Endothelial cell of umbilical vein (primary cell): Measurements from ENCODE around the gene CD300LG. TPM values are rescaled to one million over a fixed set of nuclear protein-coding genes. Genes with fewer than 3 reads are reported as not detected.

ENCODE experiments used
- BruUV-seq: library from RNA; stranded (reverse); fragments of 400-500 nt; replicated peaks from 2 replicates; lab custom pipeline; 2021; lab: Mats Ljungman, UMichigan
- CTCF ChIA-PET: fragments of 300-600, 350-600 bp; sonication (Branson Sonifier 250); formaldehyde crosslinking; loops from one replicate; lab custom pipeline; 2021; ENCODE audit warnings: antibody characterized with exemption, inconsistent platforms; lab: Charles Lee
- POLR2A ChIA-PET: fragments of 300-600, 350-600 bp; sonication (Branson Sonifier 250); formaldehyde crosslinking; loops from one replicate; lab custom pipeline; 2021; ENCODE audit warnings: antibody characterized with exemption, inconsistent platforms; lab: Charles Lee
- DNase-seq: peaks from one replicate; pipeline ENCODE4 v3.0.0-alpha.2; 2011; ENCODE audit warnings: low read depth, low spot score
- FAIRE-seq: peaks from 2 replicates; lab custom pipeline; 2011; peaks lifted over from hg19 to GRCh38; lab: Jason Lieb, UNC
- H2AFZ ChIP-seq: 2 replicates; pipeline ENCODE4 v1.6.0; 2012; ENCODE audit warnings: low read depth, low read length, control low read depth, inconsistent platforms
- H3K27ac ChIP-seq: 2 replicates; pipeline ENCODE4 v1.5.1; 2011; ENCODE audit warnings: low read depth, mild to moderate bottlenecking, control low read depth, low read length, moderate library complexity; ENCODE audit not compliant: insufficient read depth
- H3K27me3 ChIP-seq, 2 experiments: 2 replicates each; pipeline versions ENCODE4 v1.6.0 to v1.6.1; 2011; ENCODE audit warnings: low read length in 2 of 2, mixed read lengths in 1 of 2; ENCODE audit not compliant: control insufficient read depth in 2 of 2, insufficient read depth in 2 of 2
- H3K36me3 ChIP-seq, 2 experiments: 2 replicates in 1 of 2; 3 replicates in 1 of 2; pipeline ENCODE4 v1.5.1; 2011; ENCODE audit warnings: low read length in 2 of 2, mild to moderate bottlenecking in 1 of 2, moderate library complexity in 1 of 2; ENCODE audit not compliant: control insufficient read depth in 2 of 2, insufficient read depth in 2 of 2; ENCODE audit errors: extremely low read depth in 1 of 2
- H3K4me1 ChIP-seq: 3 replicates; pipeline ENCODE4 v1.5.1; 2011; ENCODE audit warnings: mild to moderate bottlenecking, low read length; ENCODE audit not compliant: control insufficient read depth, insufficient read depth; ENCODE audit errors: extremely low read depth
- H3K4me2 ChIP-seq: 2 replicates; pipeline ENCODE4 v1.6.1; 2011; ENCODE audit warnings: low read length, control low read depth, mixed read lengths; ENCODE audit not compliant: insufficient read depth
- H3K4me3 ChIP-seq, 3 experiments: fragments of 200-600 bp in 1 of 3; sonication (generic), shearing (Covaris generic) in 1 of 3; replicated peaks in 1 of 3; 2 replicates each; pipeline ENCODE4 v1.5.1; 2011 to 2016; ENCODE audit warnings: control low read depth in 3 of 3, low read length in 3 of 3, mild to moderate bottlenecking in 2 of 3, inconsistent platforms in 1 of 3, low read depth in 1 of 3, moderate library complexity in 1 of 3; ENCODE audit not compliant: insufficient read depth in 1 of 3
- H3K79me2 ChIP-seq: 2 replicates; pipeline ENCODE4 v1.6.0; 2012; ENCODE audit warnings: low read length, inconsistent platforms; ENCODE audit not compliant: control insufficient read depth, insufficient read depth
- H3K9ac ChIP-seq: replicated peaks from 2 replicates; pipeline ENCODE3; 2011; ENCODE audit warnings: low read length, control low read depth; ENCODE audit not compliant: insufficient read depth; ENCODE audit errors: extremely low read depth
- H3K9me1 ChIP-seq: replicated peaks from 3 replicates; pipeline ENCODE4 v1.6.0; 2011; ENCODE audit warnings: mild to moderate bottlenecking, low read length; ENCODE audit not compliant: control insufficient read depth, insufficient read depth; ENCODE audit errors: extremely low read depth
- H3K9me3 ChIP-seq: replicated peaks from 2 replicates; pipeline ENCODE4 v1.5.1; 2012; ENCODE audit warnings: low read length, inconsistent platforms; ENCODE audit not compliant: control insufficient read depth, insufficient read depth
- H4K20me1 ChIP-seq: replicated peaks from 2 replicates; pipeline ENCODE3; 2011; ENCODE audit warnings: mild to moderate bottlenecking, low read length; ENCODE audit not compliant: control insufficient read depth, insufficient read depth; ENCODE audit errors: extremely low read depth
- EZH2 ChIP-seq: IDR thresholded peaks from 2 replicates; pipeline ENCODE4 v1.6.1; 2012; ENCODE audit warnings: borderline replicate concordance, low read depth, mild to moderate bottlenecking, moderate library complexity, low read length, inconsistent platforms; ENCODE audit not compliant: severe bottlenecking
- FOS ChIP-seq: IDR thresholded peaks from 2 replicates; pipeline ENCODE4 v1.6.1; 2011; ENCODE audit warnings: mild to moderate bottlenecking, low read length, moderate library complexity, borderline replicate concordance; ENCODE audit not compliant: insufficient read depth
- GATA2 ChIP-seq: IDR thresholded peaks from 2 replicates; pipeline ENCODE4 v1.7.0; 2011; ENCODE audit warnings: low read depth, mild to moderate bottlenecking, moderate library complexity, mixed read lengths, low read length; ENCODE audit not compliant: insufficient read length, insufficient read depth
- JUN ChIP-seq: IDR thresholded peaks from 2 replicates; pipeline ENCODE4 v1.6.1; 2011; ENCODE audit warnings: borderline replicate concordance, low read depth; ENCODE audit not compliant: insufficient read length, insufficient read depth
- MYC ChIP-seq: IDR thresholded peaks from one replicate; pipeline ENCODE4 v1.6.1; 2011; ENCODE audit warnings: mild to moderate bottlenecking, low read depth, low read length
- POLR2A ChIP-seq: IDR thresholded peaks from 2 replicates; pipeline ENCODE4 v1.6.1; 2012; ENCODE audit warnings: low read depth, mild to moderate bottlenecking, control low read depth, low read length
- POLR2AphosphoS5 ChIP-seq: IDR thresholded peaks from 2 replicates; pipeline ENCODE4 v1.6.1; 2012; ENCODE audit warnings: low read depth, mild to moderate bottlenecking, control low read depth, low read length, moderate library complexity; ENCODE audit not compliant: insufficient read depth
- dilution Hi-C: fragments of 300-500 bp; cut with MboI; formaldehyde crosslinking; loops from one replicate; pipeline ENCODE4 v1.15.0; 2019; ENCODE audit warnings: low sequenced_read_pairs; ENCODE audit not compliant: extremely low pct_ligation_motif_present
- intact Hi-C: fragments of 100-400 bp; cut with micrococcal nuclease; formaldehyde crosslinking; loops from one replicate; pipeline ENCODE4 v1.10.0; 2022
- polyA plus RNA-seq, 4 experiments: library from polyadenylated mRNA; depleted of rRNA in 3 of 4; stranded (reverse) in 3 of 4; unstranded in 1 of 4; fragments of >200 nt; gene quantifications; 2 replicates each; pipeline versions ENCODE4 v1.2.1 to v1.2.3, GENCODE V29; 2011 to 2012; ENCODE audit warnings: missing spikeins in 1 of 4
- total RNA-seq: library from RNA; stranded (reverse); gene quantifications from 2 replicates; pipeline ENCODE4 v1.2.3, GENCODE V29; 2021
- TF ChIP-seq, protein P1 (sequence below), 2 donors: IDR thresholded peaks; 1 replicate in 1 of 2; 2 replicates in 1 of 2; pipeline ENCODE4 v1.5.1; 2011; ENCODE audit warnings: low read length in 2 of 2, mild to moderate bottlenecking in 2 of 2, moderate library complexity in 2 of 2, control low read depth in 1 of 2, inconsistent platforms in 1 of 2, low read depth in 1 of 2; ENCODE audit not compliant: insufficient read depth in 1 of 2; ENCODE audit errors: extremely low read depth in 1 of 2
- TF ChIP-seq, protein P2 (sequence below): IDR thresholded peaks from 2 replicates; pipeline ENCODE4 v1.6.1; 2011; ENCODE audit not compliant: insufficient read depth, insufficient read length

The CD300LG gene
- total and polyA plus RNA-seq, 2 donors (not counting 3 experiments of a cell fraction or from before 2014, with no cell fraction given), result not detected

DNA sequence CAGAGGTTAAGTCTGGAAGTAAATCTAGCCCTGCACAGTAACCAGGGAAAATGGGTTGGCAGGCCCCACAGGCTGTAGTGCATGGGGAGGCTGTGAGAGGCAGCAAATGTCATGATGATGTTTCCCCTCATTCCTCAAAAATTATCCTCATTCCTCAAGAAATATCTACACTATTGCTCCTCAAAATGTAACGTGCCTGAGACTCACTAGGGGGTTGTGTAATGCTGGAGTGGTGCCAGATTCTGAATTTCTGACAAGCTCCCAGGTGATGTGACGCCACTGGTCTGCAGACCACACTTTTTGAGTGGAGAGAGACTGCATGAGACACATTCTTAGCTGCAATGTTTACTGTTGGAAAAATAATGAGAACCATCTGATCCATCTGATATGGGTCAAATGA, 12.9 kb upstream of the CD300LG start:
- Histone ChIP-seq H3K9ac (no peak overlapping the region), H3K4me3 (no peak overlapping the region), H3K9me1 (no peaks in the 10 kb centered on the region), H3K9me3 (no peaks in the 10 kb centered on the region), H3K36me3 (no peaks in the 10 kb centered on the region), H3K4me1 (peaks cover 2% of the 10 kb centered on the region), H3K27ac (no peak overlapping the region), H4K20me1 (no peaks in the 10 kb centered on the region), H2AFZ (no peak overlapping the region), H3K79me2 (no peaks in the 10 kb centered on the region), H3K4me2 (no peak overlapping the region), H3K27me3 (no peaks in the 10 kb centered on the region)
- no peak for FAIRE-seq
- intact Hi-C loops (no loop called here), dilution Hi-C loops (no loop called here)
- no TSS peak for BruUV-seq
- ChIA-PET POLR2A (no interaction called here), CTCF (interaction anchor here (5.8 kb wide), 1 partner anchor 12 kb away, joined by 28 read pairs; the partner anchor contains the start of gene CD300LG)
- TF ChIP-seq, protein P1, sequence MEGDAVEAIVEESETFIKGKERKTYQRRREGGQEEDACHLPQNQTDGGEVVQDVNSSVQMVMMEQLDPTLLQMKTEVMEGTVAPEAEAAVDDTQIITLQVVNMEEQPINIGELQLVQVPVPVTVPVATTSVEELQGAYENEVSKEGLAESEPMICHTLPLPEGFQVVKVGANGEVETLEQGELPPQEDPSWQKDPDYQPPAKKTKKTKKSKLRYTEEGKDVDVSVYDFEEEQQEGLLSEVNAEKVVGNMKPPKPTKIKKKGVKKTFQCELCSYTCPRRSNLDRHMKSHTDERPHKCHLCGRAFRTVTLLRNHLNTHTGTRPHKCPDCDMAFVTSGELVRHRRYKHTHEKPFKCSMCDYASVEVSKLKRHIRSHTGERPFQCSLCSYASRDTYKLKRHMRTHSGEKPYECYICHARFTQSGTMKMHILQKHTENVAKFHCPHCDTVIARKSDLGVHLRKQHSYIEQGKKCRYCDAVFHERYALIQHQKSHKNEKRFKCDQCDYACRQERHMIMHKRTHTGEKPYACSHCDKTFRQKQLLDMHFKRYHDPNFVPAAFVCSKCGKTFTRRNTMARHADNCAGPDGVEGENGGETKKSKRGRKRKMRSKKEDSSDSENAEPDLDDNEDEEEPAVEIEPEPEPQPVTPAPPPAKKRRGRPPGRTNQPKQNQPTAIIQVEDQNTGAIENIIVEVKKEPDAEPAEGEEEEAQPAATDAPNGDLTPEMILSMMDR (IDR thresholded peaks at IDR 0.05; ENCODE audit: extremely low read depth in 1 of 2, insufficient read depth in 1 of 2, low read depth in 1 of 2, low read length in 2 of 2), result no peak
- TF ChIP-seq POLR2A (no peak), FOS (no peak), EZH2 (no peak), GATA2 (no peak), JUN (no peak), MYC (no peak), POLR2AphosphoS5 (no peak)
- TF ChIP-seq, protein P2, sequence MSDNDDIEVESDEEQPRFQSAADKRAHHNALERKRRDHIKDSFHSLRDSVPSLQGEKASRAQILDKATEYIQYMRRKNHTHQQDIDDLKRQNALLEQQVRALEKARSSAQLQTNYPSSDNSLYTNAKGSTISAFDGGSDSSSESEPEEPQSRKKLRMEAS, result no peak
- DNase-seq, result no peak
